Measurements from ENCODE around the gene NAA80.

DNA sequence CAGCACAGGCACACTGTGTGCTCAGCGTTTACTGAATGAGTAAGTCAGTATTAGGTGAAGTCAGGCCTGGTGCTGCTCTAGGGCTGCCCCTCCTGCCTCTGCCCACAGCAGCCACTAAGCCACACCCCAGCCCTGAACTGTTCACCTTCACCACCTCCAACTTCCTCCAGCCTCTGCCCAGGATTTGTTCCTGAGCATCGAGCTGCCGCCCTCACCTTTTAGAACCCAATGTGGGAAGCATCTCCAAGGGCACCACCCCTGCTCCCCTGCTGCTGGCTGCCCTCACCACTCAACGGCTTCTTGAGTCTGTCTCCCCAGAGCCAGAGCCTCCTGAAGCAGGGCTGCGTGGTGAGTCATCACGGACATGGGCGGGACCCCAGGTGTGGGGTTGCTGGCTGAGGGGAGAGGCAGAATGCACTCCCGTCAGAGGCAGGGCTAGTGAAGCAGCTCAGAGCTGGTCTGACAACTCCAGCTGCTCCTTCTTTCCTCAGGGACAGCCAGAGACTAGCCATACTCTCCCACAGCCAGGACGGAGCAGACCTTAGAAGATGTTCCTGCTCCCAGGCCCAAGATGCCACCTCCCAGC is 17.5 kb upstream of the NAA80 start:
- TF ChIP-seq YBX1 (IDR thresholded peaks at IDR 0.05) (no peak), EZH2 (IDR thresholded peaks at IDR 0.05; ENCODE audit: borderline replicate concordance, control insufficient read depth, low read depth, low read length) (no peak), CHD1 (IDR thresholded peaks at IDR 0.05; ENCODE audit: low read depth, low read length) (no peak), CEBPB (IDR thresholded peaks at IDR 0.05; ENCODE audit: borderline replicate concordance in 1 of 2, low read depth in 2 of 2, low read length in 2 of 2) (no peak), EGR1 (IDR thresholded peaks at IDR 0.05; ENCODE audit: borderline replicate concordance in 1 of 2, low read depth in 2 of 2, low read length in 2 of 2) (no peak), FOXK2 (IDR thresholded peaks at IDR 0.05) (no peak), YY1 (IDR thresholded peaks at IDR 0.05; ENCODE audit: low read depth, low read length) (no peak), NR2C1 (IDR thresholded peaks at IDR 0.05) (no peak), EP300 (IDR thresholded peaks at IDR 0.05; ENCODE audit: borderline replicate concordance in 1 of 2, control insufficient read depth in 1 of 2, low read depth in 2 of 2, low read length in 2 of 2) (no peak)
- TF ChIP-seq, protein P1, sequence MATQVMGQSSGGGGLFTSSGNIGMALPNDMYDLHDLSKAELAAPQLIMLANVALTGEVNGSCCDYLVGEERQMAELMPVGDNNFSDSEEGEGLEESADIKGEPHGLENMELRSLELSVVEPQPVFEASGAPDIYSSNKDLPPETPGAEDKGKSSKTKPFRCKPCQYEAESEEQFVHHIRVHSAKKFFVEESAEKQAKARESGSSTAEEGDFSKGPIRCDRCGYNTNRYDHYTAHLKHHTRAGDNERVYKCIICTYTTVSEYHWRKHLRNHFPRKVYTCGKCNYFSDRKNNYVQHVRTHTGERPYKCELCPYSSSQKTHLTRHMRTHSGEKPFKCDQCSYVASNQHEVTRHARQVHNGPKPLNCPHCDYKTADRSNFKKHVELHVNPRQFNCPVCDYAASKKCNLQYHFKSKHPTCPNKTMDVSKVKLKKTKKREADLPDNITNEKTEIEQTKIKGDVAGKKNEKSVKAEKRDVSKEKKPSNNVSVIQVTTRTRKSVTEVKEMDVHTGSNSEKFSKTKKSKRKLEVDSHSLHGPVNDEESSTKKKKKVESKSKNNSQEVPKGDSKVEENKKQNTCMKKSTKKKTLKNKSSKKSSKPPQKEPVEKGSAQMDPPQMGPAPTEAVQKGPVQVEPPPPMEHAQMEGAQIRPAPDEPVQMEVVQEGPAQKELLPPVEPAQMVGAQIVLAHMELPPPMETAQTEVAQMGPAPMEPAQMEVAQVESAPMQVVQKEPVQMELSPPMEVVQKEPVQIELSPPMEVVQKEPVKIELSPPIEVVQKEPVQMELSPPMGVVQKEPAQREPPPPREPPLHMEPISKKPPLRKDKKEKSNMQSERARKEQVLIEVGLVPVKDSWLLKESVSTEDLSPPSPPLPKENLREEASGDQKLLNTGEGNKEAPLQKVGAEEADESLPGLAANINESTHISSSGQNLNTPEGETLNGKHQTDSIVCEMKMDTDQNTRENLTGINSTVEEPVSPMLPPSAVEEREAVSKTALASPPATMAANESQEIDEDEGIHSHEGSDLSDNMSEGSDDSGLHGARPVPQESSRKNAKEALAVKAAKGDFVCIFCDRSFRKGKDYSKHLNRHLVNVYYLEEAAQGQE (IDR thresholded peaks at IDR 0.05; ENCODE audit: low read depth, low read length), result no peak
- TF ChIP-seq, protein P2, sequence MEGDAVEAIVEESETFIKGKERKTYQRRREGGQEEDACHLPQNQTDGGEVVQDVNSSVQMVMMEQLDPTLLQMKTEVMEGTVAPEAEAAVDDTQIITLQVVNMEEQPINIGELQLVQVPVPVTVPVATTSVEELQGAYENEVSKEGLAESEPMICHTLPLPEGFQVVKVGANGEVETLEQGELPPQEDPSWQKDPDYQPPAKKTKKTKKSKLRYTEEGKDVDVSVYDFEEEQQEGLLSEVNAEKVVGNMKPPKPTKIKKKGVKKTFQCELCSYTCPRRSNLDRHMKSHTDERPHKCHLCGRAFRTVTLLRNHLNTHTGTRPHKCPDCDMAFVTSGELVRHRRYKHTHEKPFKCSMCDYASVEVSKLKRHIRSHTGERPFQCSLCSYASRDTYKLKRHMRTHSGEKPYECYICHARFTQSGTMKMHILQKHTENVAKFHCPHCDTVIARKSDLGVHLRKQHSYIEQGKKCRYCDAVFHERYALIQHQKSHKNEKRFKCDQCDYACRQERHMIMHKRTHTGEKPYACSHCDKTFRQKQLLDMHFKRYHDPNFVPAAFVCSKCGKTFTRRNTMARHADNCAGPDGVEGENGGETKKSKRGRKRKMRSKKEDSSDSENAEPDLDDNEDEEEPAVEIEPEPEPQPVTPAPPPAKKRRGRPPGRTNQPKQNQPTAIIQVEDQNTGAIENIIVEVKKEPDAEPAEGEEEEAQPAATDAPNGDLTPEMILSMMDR (IDR thresholded peaks at IDR 0.05 in 2 of 3, conservative IDR thresholded peaks at IDR 0.05 in 1 of 3; ENCODE audit: control insufficient read depth in 2 of 3, extremely low read depth in 1 of 3, insufficient read depth in 1 of 3, low read depth in 3 of 3, low read length in 3 of 3), result no peak

All from GM12878 (cell line).